ENCODE measurements around the gene GSTCD. TPM values are rescaled to one million over a fixed set of nuclear protein-coding genes. Genes with fewer than 3 reads are reported as not detected.

GSTCD gene
- total and polyA plus RNA-seq, 2 experiments from 2014 or later: 2.9 to 6.7 TPM

GRCh38 chr4:105741548-105741947 lies 33.0 kb downstream of the GSTCD start:
- Histone ChIP-seq H3K36me3 (ENCODE audit: low read depth) (no peaks in the 10 kb centered on the region), H3K4me1 (ENCODE audit: insufficient read depth) (no peaks in the 10 kb centered on the region), H3K9me3 (ENCODE audit: low read depth) (no peaks in the 10 kb centered on the region), H3K9me2 (ENCODE audit: insufficient read depth) (no peaks in the 10 kb centered on the region), H3K4me3 (no peak overlapping the region), H4K20me1 (ENCODE audit: insufficient read depth) (no peaks in the 10 kb centered on the region), H3K27me3 (replicated peaks; ENCODE audit: insufficient read depth) (no peaks in the 10 kb centered on the region), H3K4me2 (ENCODE audit: unreplicated experiment) (no peak overlapping the region), H3K9ac (no peak overlapping the region), H3K27ac (no peak overlapping the region), H2AFZ (no peak overlapping the region), H3F3A (ENCODE audit: insufficient read depth) (no peaks in the 10 kb centered on the region), H3K79me2 (ENCODE audit: insufficient read depth) (no peaks in the 10 kb centered on the region)
- no peak for TF ChIP-seq EZH2phosphoT487 (IDR thresholded peaks at IDR 0.05; ENCODE audit: insufficient read depth, low read depth)
- no peak for TF ChIP-seq EZH2 (IDR thresholded peaks at IDR 0.05; ENCODE audit: insufficient read depth, poor library complexity, severe bottlenecking)
- 46 to 48% methylated on average over 2 of the region's 2 CpGs for WGBS, 2 experiments (ENCODE audit: low coverage in 1 of 2, low lambda C conversion rate in 2 of 2, missing lambda C conversion rate in 2 of 2)
- DNase-seq: peak; percentile 46
- in situ Hi-C loops (cut with MboI): no loop called here

DNA sequence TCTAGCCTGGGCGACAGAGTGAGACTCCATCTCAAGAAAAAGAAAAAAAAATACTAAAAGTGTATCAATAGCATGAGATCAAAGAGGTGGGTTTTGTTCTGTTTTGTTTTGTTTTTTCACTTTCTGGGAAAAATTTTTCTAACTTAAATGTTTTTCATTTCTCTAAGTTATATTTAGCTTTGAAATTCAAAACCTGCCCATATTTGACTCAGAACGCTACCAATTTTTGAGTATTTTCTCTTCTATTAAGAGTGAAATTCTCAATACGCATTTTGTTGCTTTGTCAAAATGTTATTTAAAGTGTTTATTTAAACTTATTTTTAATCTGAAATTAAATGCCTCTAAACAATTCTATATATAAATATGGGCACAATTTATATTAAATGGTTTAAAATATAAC lies 39.6 kb downstream of the GSTCD start:
- in situ Hi-C loops (cut with MboI): no loop called here
- H4K20me1 ChIP-seq (ENCODE audit: insufficient read depth): no peaks in the 10 kb centered on the region

GRCh38 chr4:105751718-105752299 lies 43.2 kb downstream of the GSTCD start:
- Histone ChIP-seq H4K20me1 (ENCODE audit: insufficient read depth) (no peaks in the 10 kb centered on the region), H3K4me2 (ENCODE audit: unreplicated experiment) (no peak overlapping the region), H3K9ac (no peak overlapping the region), H3K36me3 (ENCODE audit: low read depth) (no peaks in the 10 kb centered on the region), H3F3A (ENCODE audit: insufficient read depth) (no peaks in the 10 kb centered on the region), H3K4me3 (no peak overlapping the region), H3K79me2 (ENCODE audit: insufficient read depth) (no peaks in the 10 kb centered on the region), H3K27me3 (replicated peaks; ENCODE audit: insufficient read depth) (no peaks in the 10 kb centered on the region), H3K4me1 (ENCODE audit: insufficient read depth) (no peaks in the 10 kb centered on the region), H3K9me3 (ENCODE audit: low read depth) (no peaks in the 10 kb centered on the region), H3K9me2 (ENCODE audit: insufficient read depth) (no peaks in the 10 kb centered on the region), H2AFZ (no peak overlapping the region), H3K27ac (no peak overlapping the region)
- 44 to 50% methylated on average over 2 of the region's 2 CpGs for WGBS, 2 experiments (ENCODE audit: low coverage in 1 of 2, low lambda C conversion rate in 2 of 2, missing lambda C conversion rate in 2 of 2)
- DNase-seq: no peak
- TF ChIP-seq EZH2phosphoT487 (IDR thresholded peaks at IDR 0.05; ENCODE audit: insufficient read depth, low read depth) (no peak), EZH2 (IDR thresholded peaks at IDR 0.05; ENCODE audit: insufficient read depth, poor library complexity, severe bottlenecking) (no peak)
- in situ Hi-C loops (cut with MboI): no loop called here

More for the DNA sequence above, 39.6 kb downstream of the GSTCD start:
- H3K4me1 ChIP-seq (ENCODE audit: insufficient read depth): no peaks in the 10 kb centered on the region
- no peak for TF ChIP-seq EZH2phosphoT487 (IDR thresholded peaks at IDR 0.05; ENCODE audit: insufficient read depth, low read depth)
- TF ChIP-seq EZH2 (IDR thresholded peaks at IDR 0.05; ENCODE audit: insufficient read depth, poor library complexity, severe bottlenecking): no peak
- H3K9ac ChIP-seq: no peak overlapping the region
- no peaks in the 10 kb centered on the region for H3K79me2 ChIP-seq (ENCODE audit: insufficient read depth)
- H3K9me3 ChIP-seq (ENCODE audit: low read depth): no peaks in the 10 kb centered on the region
- DNase-seq: no peak
- H3F3A ChIP-seq (ENCODE audit: insufficient read depth): no peaks in the 10 kb centered on the region
- no peaks in the 10 kb centered on the region for H3K9me2 ChIP-seq (ENCODE audit: insufficient read depth)
- no peaks in the 10 kb centered on the region for H3K27me3 ChIP-seq (replicated peaks; ENCODE audit: insufficient read depth)
- H3K4me3 ChIP-seq: no peak overlapping the region
- no peak overlapping the region for H3K27ac ChIP-seq
- no peaks in the 10 kb centered on the region for H3K36me3 ChIP-seq (ENCODE audit: low read depth)
- H2AFZ ChIP-seq: no peak overlapping the region
- WGBS, 2 experiments (ENCODE audit: low coverage in 1 of 2, low lambda C conversion rate in 2 of 2, missing lambda C conversion rate in 2 of 2): 96 to 97% methylated on average over 3 of the region's 3 CpGs
- no peak overlapping the region for H3K4me2 ChIP-seq (ENCODE audit: unreplicated experiment)

DNA sequence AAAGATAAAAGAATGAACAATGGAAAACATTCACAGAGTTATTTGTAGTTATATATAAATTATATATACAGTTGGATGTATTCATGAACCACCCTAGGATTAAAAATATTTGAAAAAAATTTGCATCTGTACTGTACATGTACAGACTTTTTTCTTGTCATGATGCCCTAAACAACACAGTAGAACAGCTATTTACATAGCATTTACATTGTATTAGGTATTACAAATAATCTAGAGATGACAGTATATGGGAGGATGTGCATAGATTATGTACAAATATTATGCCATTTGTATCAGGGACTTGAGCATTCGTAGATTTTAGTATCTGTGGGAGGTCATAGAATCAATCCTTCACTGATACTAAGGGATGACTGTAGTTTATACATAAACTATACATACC lies 44.8 kb downstream of the GSTCD start:
- Histone ChIP-seq H3F3A (ENCODE audit: insufficient read depth) (no peaks in the 10 kb centered on the region), H2AFZ (no peak overlapping the region), H3K9ac (no peak overlapping the region), H3K9me3 (ENCODE audit: low read depth) (no peaks in the 10 kb centered on the region), H4K20me1 (ENCODE audit: insufficient read depth) (no peaks in the 10 kb centered on the region), H3K36me3 (ENCODE audit: low read depth) (no peaks in the 10 kb centered on the region), H3K79me2 (ENCODE audit: insufficient read depth) (no peaks in the 10 kb centered on the region), H3K27ac (no peak overlapping the region), H3K27me3 (replicated peaks; ENCODE audit: insufficient read depth) (no peaks in the 10 kb centered on the region), H3K9me2 (ENCODE audit: insufficient read depth) (no peaks in the 10 kb centered on the region), H3K4me2 (ENCODE audit: unreplicated experiment) (no peak overlapping the region), H3K4me1 (ENCODE audit: insufficient read depth) (no peaks in the 10 kb centered on the region), H3K4me3 (no peak overlapping the region)
- in situ Hi-C loops (cut with MboI): no loop called here
- WGBS, 2 experiments (ENCODE audit: low coverage in 1 of 2, low lambda C conversion rate in 2 of 2, missing lambda C conversion rate in 2 of 2): 91 to 94% methylated on average over 1 of the region's 1 CpG
- no peak for DNase-seq
- TF ChIP-seq EZH2phosphoT487 (IDR thresholded peaks at IDR 0.05; ENCODE audit: insufficient read depth, low read depth): no peak
- TF ChIP-seq EZH2 (IDR thresholded peaks at IDR 0.05; ENCODE audit: insufficient read depth, poor library complexity, severe bottlenecking): no peak

DNA sequence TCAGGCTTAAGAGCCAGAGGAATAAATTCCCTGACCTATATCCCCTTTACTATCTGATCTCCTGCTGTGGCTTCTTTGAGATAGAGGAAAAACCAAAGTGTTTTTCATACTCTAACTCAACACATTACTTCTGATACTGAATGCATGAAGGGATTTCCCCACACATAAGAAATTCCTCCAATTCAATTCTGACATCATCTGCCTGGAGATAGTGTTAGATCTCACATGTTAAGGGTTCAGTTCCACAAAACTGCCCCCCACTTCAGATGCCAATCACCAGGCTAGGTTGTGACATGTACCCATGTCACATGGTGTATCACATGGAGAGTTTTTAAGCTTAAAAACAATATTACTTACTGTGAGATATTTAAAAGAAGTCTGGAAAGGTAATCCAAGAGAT lies 46.8 kb downstream of the GSTCD start:
- H4K20me1 ChIP-seq (ENCODE audit: insufficient read depth): no peaks in the 10 kb centered on the region
- no peak for DNase-seq
- no peak for TF ChIP-seq EZH2 (IDR thresholded peaks at IDR 0.05; ENCODE audit: insufficient read depth, poor library complexity, severe bottlenecking)
- TF ChIP-seq EZH2phosphoT487 (IDR thresholded peaks at IDR 0.05; ENCODE audit: insufficient read depth, low read depth): no peak
- H3K4me1 ChIP-seq (ENCODE audit: insufficient read depth): no peaks in the 10 kb centered on the region
- no peaks in the 10 kb centered on the region for H3F3A ChIP-seq (ENCODE audit: insufficient read depth)
- no peak overlapping the region for H2AFZ ChIP-seq
- no peak overlapping the region for H3K4me3 ChIP-seq
- no peak overlapping the region for H3K27ac ChIP-seq
- H3K9ac ChIP-seq: no peak overlapping the region
- H3K79me2 ChIP-seq (ENCODE audit: insufficient read depth): no peaks in the 10 kb centered on the region
- H3K36me3 ChIP-seq (ENCODE audit: low read depth): no peaks in the 10 kb centered on the region
- H3K27me3 ChIP-seq (replicated peaks; ENCODE audit: insufficient read depth): no peaks in the 10 kb centered on the region
- no peaks in the 10 kb centered on the region for H3K9me3 ChIP-seq (ENCODE audit: low read depth)
- H3K4me2 ChIP-seq (ENCODE audit: unreplicated experiment): no peak overlapping the region
- in situ Hi-C loops (cut with MboI): no loop called here
- no peaks in the 10 kb centered on the region for H3K9me2 ChIP-seq (ENCODE audit: insufficient read depth)
